ENCODE results near the gene ASB3.

Gene ASB3

GRCh38 chr2:53802617-53803151 is 15.9 kb upstream of the ASB3 start:
- Histone ChIP-seq H3K4me1 (ENCODE audit: insufficient read depth, low read length, poor library complexity, severe bottlenecking) (no peaks in the 10 kb centered on the region), H2AFZ (ENCODE audit: low read length) (no peak overlapping the region), H3K4me3 (ENCODE audit: low read length, poor library complexity, severe bottlenecking) (no peak overlapping the region), H4K20me1 (ENCODE audit: insufficient read depth, low read length, poor library complexity, severe bottlenecking) (no peaks in the 10 kb centered on the region), H3K27me3 (ENCODE audit: insufficient read depth, low read length, poor library complexity, severe bottlenecking) (no peaks in the 10 kb centered on the region), H3K9me2 (replicated peaks; ENCODE audit: low read depth, low read length) (no peaks in the 10 kb centered on the region), H3K79me2 (ENCODE audit: insufficient read depth, low read length) (no peaks in the 10 kb centered on the region), H3F3A (ENCODE audit: low read depth) (no peaks in the 10 kb centered on the region), H3K36me3 (ENCODE audit: insufficient read depth, low read length) (peaks cover 65% of the 10 kb centered on the region), H3K9ac (ENCODE audit: low read depth, low read length, poor library complexity, severe bottlenecking) (no peak overlapping the region), H3K4me2 (ENCODE audit: low read depth, low read length, poor library complexity, severe bottlenecking) (no peak overlapping the region), H3K9me3 (ENCODE audit: insufficient read depth, low read depth, low read length) (no peaks in the 10 kb centered on the region)
- TF ChIP-seq CTCF (conservative IDR thresholded peaks at IDR 0.05; ENCODE audit: low read length), result no peak
- TF ChIP-seq EZH2phosphoT487 (IDR thresholded peaks at IDR 0.05; ENCODE audit: borderline replicate concordance), result no peak

GRCh38 chr2:53801547-53801946 is 14.8 kb upstream of the ASB3 start:
- Histone ChIP-seq H2AFZ (ENCODE audit: low read length) (no peak overlapping the region), H4K20me1 (ENCODE audit: insufficient read depth, low read length, poor library complexity, severe bottlenecking) (no peaks in the 10 kb centered on the region), H3K9me3 (ENCODE audit: insufficient read depth, low read depth, low read length) (no peaks in the 10 kb centered on the region), H3K9me2 (replicated peaks; ENCODE audit: low read depth, low read length) (no peaks in the 10 kb centered on the region), H3K4me1 (ENCODE audit: insufficient read depth, low read length, poor library complexity, severe bottlenecking) (no peaks in the 10 kb centered on the region), H3K27me3 (ENCODE audit: insufficient read depth, low read length, poor library complexity, severe bottlenecking) (no peaks in the 10 kb centered on the region), H3K4me2 (ENCODE audit: low read depth, low read length, poor library complexity, severe bottlenecking) (no peak overlapping the region), H3K36me3 (ENCODE audit: insufficient read depth, low read length) (peaks cover 59% of the 10 kb centered on the region; the same call in 1 of the 2 replicates), H3K9ac (ENCODE audit: low read depth, low read length, poor library complexity, severe bottlenecking) (no peak overlapping the region), H3F3A (ENCODE audit: low read depth) (no peaks in the 10 kb centered on the region), H3K4me3 (ENCODE audit: low read length, poor library complexity, severe bottlenecking) (no peak overlapping the region), H3K79me2 (ENCODE audit: insufficient read depth, low read length) (no peaks in the 10 kb centered on the region)
- TF ChIP-seq EZH2phosphoT487 (IDR thresholded peaks at IDR 0.05; ENCODE audit: borderline replicate concordance), result no peak
- TF ChIP-seq CTCF (conservative IDR thresholded peaks at IDR 0.05; ENCODE audit: low read length), result no peak

GRCh38 chr2:53793821-53794220 is 7.1 kb upstream of the ASB3 start:
- H3K4me1 ChIP-seq (ENCODE audit: insufficient read depth, low read length, poor library complexity, severe bottlenecking), result peaks cover 17% of the 10 kb centered on the region
- TF ChIP-seq CTCF (conservative IDR thresholded peaks at IDR 0.05; ENCODE audit: low read length), result no peak
- TF ChIP-seq EZH2phosphoT487 (IDR thresholded peaks at IDR 0.05; ENCODE audit: borderline replicate concordance), result no peak
- no peaks in the 10 kb centered on the region for H3K27me3 ChIP-seq (ENCODE audit: insufficient read depth, low read length, poor library complexity, severe bottlenecking)
- peaks cover 37% of the 10 kb centered on the region for H3K79me2 ChIP-seq (ENCODE audit: insufficient read depth, low read length)
- no peaks in the 10 kb centered on the region for H3K9me2 ChIP-seq (replicated peaks; ENCODE audit: low read depth, low read length)
- H4K20me1 ChIP-seq (ENCODE audit: insufficient read depth, low read length, poor library complexity, severe bottlenecking), result peaks cover 13% of the 10 kb centered on the region
- peaks cover 21% of the 10 kb centered on the region; the same call in 1 of the 2 replicates for H3K36me3 ChIP-seq (ENCODE audit: insufficient read depth, low read length)
- H3K9ac ChIP-seq (ENCODE audit: low read depth, low read length, poor library complexity, severe bottlenecking), result no peak overlapping the region
- H3K4me3 ChIP-seq (ENCODE audit: low read length, poor library complexity, severe bottlenecking), result no peak overlapping the region
- H2AFZ ChIP-seq (ENCODE audit: low read length), result no peak overlapping the region
- no peak overlapping the region for H3K4me2 ChIP-seq (ENCODE audit: low read depth, low read length, poor library complexity, severe bottlenecking)
- no peaks in the 10 kb centered on the region for H3F3A ChIP-seq (ENCODE audit: low read depth)
- H3K9me3 ChIP-seq (ENCODE audit: insufficient read depth, low read depth, low read length), result no peaks in the 10 kb centered on the region
